Stimulated activated CD4-positive, alpha-beta T cell treated with anti-CD3 and anti-CD28 coated beads, Interleukin-2, amount 100 ng/mL, for 24 hours (primary cell): ENCODE results near the gene BAK1.
"Not testable (repeated sequence)": the region's sequence is repeated elsewhere in the genome, so short reads cannot be mapped to it uniquely, and the experiment has no call there.

Experiments
- DNase-seq, 2 donors: peaks; one replicate each; pipeline ENCODE4 v3.0.0-alpha.2; 2020

The BAK1 gene

GRCh38 chr6:33549196-33549595, 30.9 kb downstream of the BAK1 start:
- DNase-seq, result no peak

- DNase-seq, result no peak
These were observed 32.6 kb downstream of the BAK1 start for GRCh38 chr6:33547499-33547898.

- DNase-seq, result no peak
These were observed 33.3 kb downstream of the BAK1 start for GRCh38 chr6:33546766-33547165.

- not testable (repeated sequence) for DNase-seq
These were observed 34.8 kb downstream of the BAK1 start for GRCh38 chr6:33545292-33545691.

GRCh38 chr6:33543116-33543515, 37.0 kb downstream of the BAK1 start:
- no peak for DNase-seq

- no peak for DNase-seq
These were observed 39.3 kb downstream of the BAK1 start for GRCh38 chr6:33540768-33541167.

GRCh38 chr6:33534702-33535101, 45.4 kb downstream of the BAK1 start:
- no peak for DNase-seq

GRCh38 chr6:33533163-33533869, 46.8 kb downstream of the BAK1 start:
- DNase-seq, result peak; percentile 48 to 55

- DNase-seq, result not testable (repeated sequence)
These were observed 47.6 kb downstream of the BAK1 start for GRCh38 chr6:33532431-33532830.

GRCh38 chr6:33530617-33531016, 49.5 kb downstream of the BAK1 start:
- not testable (repeated sequence) for DNase-seq
